Mucosa of stomach (tissue), 1 donor: Measurements from ENCODE around the gene TLR10.
"Not testable (repeated sequence)": the region's sequence is repeated elsewhere in the genome, so short reads cannot be mapped to it uniquely, and the experiment has no call there.

Experiments
- H3K27me3 ChIP-seq: one replicate; pipeline ENCODE4 v1.7.0; 2013; ENCODE audit warnings: mild to moderate bottlenecking, low read length; ENCODE audit not compliant: control insufficient read depth, insufficient read depth
- H3K36me3 ChIP-seq: one replicate; pipeline ENCODE4 v1.7.0; 2013; ENCODE audit warnings: low read length; ENCODE audit not compliant: control insufficient read depth, insufficient read depth
- H3K4me1 ChIP-seq: one replicate; pipeline ENCODE4 v1.7.0; 2013; ENCODE audit warnings: mild to moderate bottlenecking, low read length; ENCODE audit not compliant: control insufficient read depth, insufficient read depth
- H3K4me3 ChIP-seq: one replicate; pipeline ENCODE4 v1.7.0; 2013; ENCODE audit warnings: low read length
- H3K9ac ChIP-seq: one replicate; pipeline ENCODE4 v1.7.0; 2013; ENCODE audit warnings: mild to moderate bottlenecking, low read length, moderate library complexity
- H3K9me3 ChIP-seq: one replicate; pipeline ENCODE4 v1.7.0; 2013; ENCODE audit warnings: mild to moderate bottlenecking, low read length, moderate library complexity; ENCODE audit not compliant: control insufficient read depth
- donor health status: Pancreatic carcinoma.

The TLR10 gene

GRCh38 chr4:38815885-38816782 lies 33.3 kb upstream of the TLR10 start:
- no peak overlapping the region for H3K9ac ChIP-seq
- H3K36me3 ChIP-seq: no peaks in the 10 kb centered on the region
- no peaks in the 10 kb centered on the region for H3K9me3 ChIP-seq
- no peaks in the 10 kb centered on the region for H3K27me3 ChIP-seq
- no peak overlapping the region for H3K4me3 ChIP-seq
- no peaks in the 10 kb centered on the region for H3K4me1 ChIP-seq

- Histone ChIP-seq H3K9me3 (no peaks in the 10 kb centered on the region), H3K4me1 (no peaks in the 10 kb centered on the region), H3K27me3 (no peaks in the 10 kb centered on the region), H3K4me3 (no peak overlapping the region), H3K36me3 (no peaks in the 10 kb centered on the region), H3K9ac (no peak overlapping the region)
Observed at GRCh38 chr4:38814386-38814785, 31.6 kb upstream of the TLR10 start.

DNA sequence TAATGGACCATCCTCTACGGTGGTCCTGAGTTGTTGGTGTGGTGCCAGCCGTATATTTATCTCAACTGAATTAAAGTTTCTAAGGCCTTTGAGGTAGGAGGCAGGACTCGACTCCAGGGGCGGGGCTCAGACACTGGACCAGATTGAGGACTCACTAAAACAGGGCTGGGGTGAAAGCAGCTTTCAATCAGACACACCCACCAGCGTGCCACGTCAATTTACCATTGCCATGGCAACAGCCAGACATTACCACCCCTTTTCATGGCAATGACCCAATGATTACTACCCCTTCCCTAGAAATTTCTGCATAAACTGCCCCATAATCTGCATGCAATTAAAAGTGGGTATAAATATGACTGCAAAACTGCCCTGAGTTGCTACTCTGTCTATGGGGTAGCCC lies 28.5 kb upstream of the TLR10 start:
- H3K4me1 ChIP-seq: no peaks in the 10 kb centered on the region
- H3K9me3 ChIP-seq: no peaks in the 10 kb centered on the region
- no peaks in the 10 kb centered on the region for H3K36me3 ChIP-seq
- H3K9ac ChIP-seq: no peak overlapping the region
- no peaks in the 10 kb centered on the region for H3K27me3 ChIP-seq
- no peak overlapping the region for H3K4me3 ChIP-seq

DNA sequence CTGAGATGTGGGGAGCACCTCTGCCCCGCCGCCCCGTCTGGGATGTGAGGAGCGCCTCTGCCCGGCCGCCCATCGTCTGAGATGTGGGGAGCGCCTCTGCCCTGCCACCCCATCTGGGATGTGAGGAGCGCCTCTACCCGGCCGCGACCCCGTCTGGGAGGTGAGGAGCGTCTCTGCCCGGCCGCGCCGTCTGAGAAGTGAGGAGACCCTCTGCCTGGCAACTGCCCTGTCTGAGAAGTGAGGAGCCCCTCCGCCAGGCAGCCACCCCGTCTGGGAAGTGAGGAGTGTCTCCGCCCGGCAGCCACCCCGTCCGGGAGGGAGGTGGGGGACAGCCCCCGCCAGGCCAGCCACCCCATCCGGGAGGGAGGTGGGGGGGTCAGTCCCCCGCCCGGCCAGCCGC lies 24.7 kb upstream of the TLR10 start:
- not testable (repeated sequence) for H3K36me3 ChIP-seq, H3K4me3 ChIP-seq, H3K9ac ChIP-seq, H3K27me3 ChIP-seq, H3K4me1 ChIP-seq, H3K9me3 ChIP-seq

DNA sequence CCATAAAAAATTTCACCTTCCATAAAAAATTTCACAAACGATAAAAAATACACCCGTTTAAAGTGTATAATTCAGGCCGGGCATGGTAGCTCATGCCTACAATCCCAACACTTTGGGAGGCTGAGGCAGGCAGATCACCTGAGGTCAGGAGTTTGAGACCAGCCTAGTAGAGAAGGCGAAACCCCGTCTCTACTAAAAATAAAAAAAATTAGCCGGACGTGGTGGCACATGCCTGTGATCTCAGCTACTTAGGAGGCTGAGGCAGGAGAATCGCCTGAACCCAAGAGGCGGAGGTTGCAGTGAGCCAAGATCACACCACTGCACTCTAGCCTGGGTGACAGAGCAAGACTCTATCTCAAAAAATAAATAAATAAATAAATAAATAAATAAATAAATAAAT lies 23.5 kb upstream of the TLR10 start:
- H3K9ac ChIP-seq, H3K36me3 ChIP-seq, H3K4me1 ChIP-seq, H3K27me3 ChIP-seq, H3K4me3 ChIP-seq, H3K9me3 ChIP-seq: not testable (repeated sequence)

DNA sequence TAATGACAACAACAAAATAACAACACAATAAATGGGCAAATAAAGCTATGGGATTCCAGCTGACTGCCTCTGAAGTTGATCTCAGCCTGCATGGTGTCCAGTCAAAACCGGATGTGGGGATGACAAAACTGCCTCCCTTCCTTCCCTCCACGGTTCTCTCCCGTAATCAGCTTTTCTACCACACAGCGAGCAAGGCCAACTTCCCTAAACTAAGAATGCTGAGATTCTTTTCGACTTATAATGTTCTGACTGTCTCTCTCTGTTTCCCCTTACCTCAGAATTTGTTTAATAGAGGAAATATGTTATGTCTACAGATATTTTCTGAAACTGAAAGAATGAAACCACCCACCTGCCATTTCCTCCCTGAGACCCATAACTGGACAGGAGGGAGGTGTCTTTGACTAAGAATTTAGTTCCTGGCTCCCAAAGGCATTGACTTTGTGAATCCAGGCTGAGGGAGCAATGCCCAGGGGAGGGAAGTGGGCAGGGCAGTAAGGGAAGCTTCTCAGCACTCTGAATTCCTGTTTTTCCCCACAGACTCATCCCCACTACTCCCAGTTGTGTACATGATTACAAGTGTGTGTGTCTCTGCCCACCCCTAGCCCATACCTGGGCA lies 22.8 kb upstream of the TLR10 start:
- Histone ChIP-seq H3K36me3 (no peaks in the 10 kb centered on the region), H3K9me3 (no peaks in the 10 kb centered on the region), H3K27me3 (no peaks in the 10 kb centered on the region), H3K4me1 (no peaks in the 10 kb centered on the region), H3K4me3 (no peak overlapping the region), H3K9ac (no peak overlapping the region)

- H3K27me3 ChIP-seq: no peaks in the 10 kb centered on the region
- peaks cover 3% of the 10 kb centered on the region for H3K36me3 ChIP-seq
- H3K4me1 ChIP-seq: no peaks in the 10 kb centered on the region
- H3K9me3 ChIP-seq: no peaks in the 10 kb centered on the region
- peak within 1 kb of the TSS; percentile 4 for H3K4me3 ChIP-seq
- peak within 1 kb of the TSS; percentile 64 for H3K9ac ChIP-seq
Observed at GRCh38 chr4:38804654-38805295, 22.0 kb upstream of the TLR10 start, which contains the start of gene TLR1. Gene TLR1 (minus strand): TSS chr4:38804791. CDS start chr4:38798831, 5,960 bp downstream.

DNA sequence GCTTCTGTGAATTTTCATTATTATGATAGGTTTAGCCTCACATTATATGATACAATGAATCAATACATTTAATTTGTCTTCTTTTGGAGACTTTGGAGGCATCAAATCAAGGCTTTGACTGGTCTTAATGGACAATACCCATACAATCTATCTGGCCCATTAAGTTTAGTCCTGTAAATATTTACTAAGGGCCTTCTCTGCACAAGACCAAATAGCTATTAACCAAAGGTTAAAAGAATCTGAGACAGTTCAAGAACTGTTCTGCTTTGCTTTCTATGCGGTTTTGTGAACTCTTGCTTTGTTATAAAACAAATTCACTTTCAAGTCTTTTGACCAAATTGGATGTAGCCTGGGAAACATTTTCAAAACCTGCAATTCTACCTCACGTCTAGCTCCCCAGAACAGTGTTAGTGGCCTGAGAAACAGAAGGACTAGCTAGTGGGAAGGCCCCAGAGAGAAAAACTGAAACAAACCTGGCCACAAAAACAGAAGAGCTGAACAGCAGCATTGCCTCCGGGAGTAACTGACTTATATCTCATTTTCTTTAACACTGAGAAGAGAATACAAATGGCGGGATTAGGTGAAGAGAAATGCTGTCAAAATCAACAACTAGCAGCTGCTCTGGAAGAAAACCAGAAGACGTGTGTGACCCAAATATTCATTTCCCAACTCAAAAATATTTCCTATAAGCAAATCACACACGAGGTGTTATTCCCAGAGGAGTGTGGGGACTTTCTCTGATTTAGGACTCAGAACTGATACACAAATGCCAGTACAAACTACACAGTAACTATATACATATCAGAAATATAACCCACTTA lies 21.3 kb upstream of the TLR10 start:
- H3K9ac ChIP-seq: peak overlapping the region; percentile 64

GRCh38 chr4:38802561-38803355 lies 20.0 kb upstream of the TLR10 start:
- no peaks in the 10 kb centered on the region for H3K9me3 ChIP-seq
- no peak overlapping the region for H3K9ac ChIP-seq
- no peaks in the 10 kb centered on the region for H3K4me1 ChIP-seq
- H3K27me3 ChIP-seq: no peaks in the 10 kb centered on the region
- peaks cover 3% of the 10 kb centered on the region for H3K36me3 ChIP-seq
- no peak overlapping the region for H3K4me3 ChIP-seq

More for the DNA sequence above, 21.3 kb upstream of the TLR10 start:
- Histone ChIP-seq H3K27me3 (no peaks in the 10 kb centered on the region), H3K4me1 (no peaks in the 10 kb centered on the region), H3K36me3 (peaks cover 3% of the 10 kb centered on the region), H3K9me3 (no peaks in the 10 kb centered on the region), H3K4me3 (peak overlapping the region; percentile 4)

DNA sequence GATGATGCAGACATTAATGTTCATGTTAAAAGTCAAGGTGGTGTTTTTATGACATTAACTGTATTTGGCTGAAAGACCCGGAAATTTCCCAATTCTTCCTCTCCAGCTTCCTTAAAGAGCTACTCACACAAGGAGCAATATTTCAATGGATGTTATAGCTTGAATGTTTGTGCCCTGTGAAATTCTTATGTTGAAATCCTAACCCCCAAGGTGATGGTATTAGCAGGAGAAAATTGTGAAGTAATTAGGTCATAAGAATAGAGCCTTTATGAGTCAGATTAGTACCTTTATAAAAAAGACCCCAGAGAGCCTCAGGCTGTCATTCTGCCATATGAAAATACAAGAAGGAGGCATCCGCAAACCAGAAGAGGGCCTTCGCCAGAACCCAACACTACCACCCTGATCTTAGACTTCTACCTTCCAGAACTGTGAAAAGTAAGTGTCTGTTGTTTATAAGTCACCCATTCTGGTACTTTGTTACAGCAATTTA lies 18.2 kb upstream of the TLR10 start:
- H3K36me3 ChIP-seq: peaks cover 3% of the 10 kb centered on the region

DNA sequence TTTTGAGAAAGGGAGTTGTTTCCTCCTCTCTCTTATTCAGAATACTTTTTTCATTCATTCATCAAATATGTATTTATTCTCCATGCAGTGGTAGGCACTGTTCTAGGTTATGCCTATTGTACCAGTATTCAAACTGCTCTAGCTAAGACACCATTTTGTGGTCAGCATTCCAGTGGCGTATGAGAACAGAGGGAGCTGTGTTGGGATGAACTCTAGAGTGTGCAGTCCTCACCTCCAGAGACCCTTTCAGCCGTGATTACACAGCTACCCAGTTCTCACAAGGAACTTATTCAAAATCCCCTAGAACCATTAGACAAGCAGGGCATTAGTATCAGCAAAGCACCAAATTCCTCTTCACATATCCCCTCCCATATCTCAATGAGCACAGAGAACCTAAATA lies 17.6 kb upstream of the TLR10 start:
- Histone ChIP-seq H3K4me3 (no peak overlapping the region), H3K9me3 (no peaks in the 10 kb centered on the region), H3K36me3 (peaks cover 3% of the 10 kb centered on the region), H3K27me3 (no peaks in the 10 kb centered on the region), H3K4me1 (no peaks in the 10 kb centered on the region), H3K9ac (no peak overlapping the region)

More for the DNA sequence above, 18.2 kb upstream of the TLR10 start:
- Histone ChIP-seq H3K9me3 (no peaks in the 10 kb centered on the region), H3K27me3 (no peaks in the 10 kb centered on the region), H3K4me3 (no peak overlapping the region), H3K9ac (no peak overlapping the region), H3K4me1 (no peaks in the 10 kb centered on the region)
